Adrenal gland (tissue), 5 donors: ENCODE results near the gene BICD1.

Experiments
- CTCF ChIP-seq, 6 experiments: fragments of 450-650 bp in 4 of 6; fragments of 200-600 bp in 2 of 6; sonication (generic) in 1 of 6; IDR thresholded peaks; 1 replicate in 5 of 6; 2 replicates in 1 of 6; pipeline versions ENCODE4 v1.5.1 to v1.8.0; 2016 to 2021; ENCODE audit warnings: antibody characterized with exemption in 6 of 6, mild to moderate bottlenecking in 2 of 6, moderate library complexity in 1 of 6
- POLR2A ChIP-seq, 2 donors: fragments of 450-650 bp; IDR thresholded peaks; one replicate each; pipeline ENCODE4 v1.6.1; 2017; ENCODE audit warnings: antibody characterized with exemption in 2 of 2, mild to moderate bottlenecking in 2 of 2, moderate library complexity in 1 of 2
- donor health status: DM: no; HTN: no; CAD: no.

- TF ChIP-seq CTCF (IDR thresholded peaks at IDR 0.05) (no peak), POLR2A (IDR thresholded peaks at IDR 0.05) (no peak)
These were observed 84.8 kb downstream of the BICD1 start for GRCh38 chr12:32191445-32191844.
